HG02798 (cell line): ENCODE data around the gene STRA6.
"Not testable (repeated sequence)": the region's sequence is repeated elsewhere in the genome, so short reads cannot be mapped to it uniquely, and the experiment has no call there.

ENCODE experiments used
- ATAC-seq: cut with Tn5 transposase; IDR thresholded peaks from one replicate; pipeline ENCODE4 v1.9.1; 2021; ENCODE audit warnings: mild to moderate bottlenecking; ENCODE audit not compliant: unreplicated experiment, poor library complexity

The STRA6 gene

GRCh38 chr15:74170071-74170844 lies 32.3 kb downstream of the STRA6 start:
- ATAC-seq, result no peak

- no peak for ATAC-seq
Observed at GRCh38 chr15:74168711-74169126, 33.9 kb downstream of the STRA6 start.

DNA sequence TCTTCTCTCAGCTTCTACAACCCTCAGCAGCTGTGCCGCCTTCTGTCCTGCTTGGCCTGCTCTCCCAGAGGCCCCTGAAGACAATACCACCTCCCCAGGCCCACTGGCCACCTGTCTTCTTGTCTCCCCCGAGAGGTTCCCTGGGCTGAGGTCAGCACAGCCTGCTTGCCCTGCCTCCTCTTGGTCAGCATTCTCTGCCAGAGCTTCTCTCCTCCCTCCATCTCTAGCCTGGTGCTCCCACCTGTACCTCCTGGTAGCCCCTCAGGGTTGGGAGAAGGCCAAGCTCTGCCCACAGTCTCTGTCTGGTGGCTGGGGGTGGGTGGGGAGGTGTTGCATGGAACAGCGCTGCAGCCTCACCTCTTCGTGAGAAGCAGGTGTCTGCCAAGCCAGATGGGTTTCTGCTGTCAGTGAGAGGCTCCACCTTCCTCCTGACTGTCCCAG lies 34.7 kb downstream of the STRA6 start:
- ATAC-seq, result no peak

- ATAC-seq, result no peak
Observed at GRCh38 chr15:74165461-74165860, 37.1 kb downstream of the STRA6 start.

DNA sequence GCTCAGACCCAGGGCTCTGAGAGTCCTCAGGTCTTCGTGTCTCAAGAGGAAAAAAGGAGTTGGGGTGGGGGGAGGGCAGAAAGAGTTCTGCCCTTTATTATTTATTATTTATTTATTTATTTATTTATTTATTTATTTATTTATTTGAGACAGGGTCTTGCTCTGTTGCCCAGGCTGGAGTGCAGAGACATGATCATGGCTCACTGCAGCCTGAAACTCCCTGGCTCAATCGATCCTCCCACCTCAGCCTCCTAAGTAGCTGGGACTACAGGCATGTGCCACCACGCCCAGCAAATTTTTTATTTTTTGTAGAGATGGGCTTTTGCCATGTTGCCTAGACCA lies 40.4 kb downstream of the STRA6 start:
- not testable (repeated sequence) for ATAC-seq

DNA sequence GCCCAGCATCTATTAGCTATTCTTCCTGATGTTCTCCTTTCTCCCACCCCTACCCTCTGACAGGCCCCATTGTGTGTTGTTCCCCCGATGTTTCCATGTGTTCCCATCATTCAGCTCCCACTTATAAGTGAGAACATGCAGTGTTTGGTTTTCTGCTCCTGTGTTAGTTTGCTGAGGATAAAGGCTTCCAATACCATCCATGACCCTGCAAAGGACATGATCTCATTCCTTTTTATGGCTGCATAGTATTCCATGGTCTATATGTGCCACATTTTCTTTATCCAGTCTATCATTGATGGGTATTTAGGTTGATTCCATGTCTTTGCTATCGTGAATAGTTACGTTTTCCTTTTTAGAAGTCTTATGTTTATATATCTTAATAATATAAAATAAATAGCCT lies 42.2 kb downstream of the STRA6 start:
- ATAC-seq, result not testable (repeated sequence)

DNA sequence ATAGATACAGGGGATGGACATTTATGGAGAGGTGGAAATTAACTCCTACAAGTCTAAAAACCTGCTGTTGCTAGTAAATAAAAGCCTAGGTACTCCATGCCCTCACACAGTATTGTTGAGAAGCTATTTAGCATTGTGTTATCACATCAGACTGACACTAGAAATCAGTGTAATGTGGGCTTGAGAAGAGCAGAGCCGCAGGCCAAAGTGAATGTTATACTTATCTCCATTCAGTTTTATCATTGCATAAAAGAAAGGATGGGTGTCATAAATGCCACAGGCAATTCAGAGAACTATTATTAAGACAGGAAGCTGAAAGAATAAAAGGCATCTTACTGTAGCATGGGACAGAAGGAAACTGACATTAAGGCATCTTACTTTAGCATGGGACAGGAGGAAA lies 42.8 kb downstream of the STRA6 start:
- no peak for ATAC-seq

GRCh38 chr15:74158855-74159650 lies 43.5 kb downstream of the STRA6 start:
- peak; percentile 64 for ATAC-seq

- no peak for ATAC-seq
Observed at GRCh38 chr15:74157868-74158827, 44.4 kb downstream of the STRA6 start.

- no peak for ATAC-seq
Observed at GRCh38 chr15:74156678-74157411, 45.7 kb downstream of the STRA6 start.

DNA sequence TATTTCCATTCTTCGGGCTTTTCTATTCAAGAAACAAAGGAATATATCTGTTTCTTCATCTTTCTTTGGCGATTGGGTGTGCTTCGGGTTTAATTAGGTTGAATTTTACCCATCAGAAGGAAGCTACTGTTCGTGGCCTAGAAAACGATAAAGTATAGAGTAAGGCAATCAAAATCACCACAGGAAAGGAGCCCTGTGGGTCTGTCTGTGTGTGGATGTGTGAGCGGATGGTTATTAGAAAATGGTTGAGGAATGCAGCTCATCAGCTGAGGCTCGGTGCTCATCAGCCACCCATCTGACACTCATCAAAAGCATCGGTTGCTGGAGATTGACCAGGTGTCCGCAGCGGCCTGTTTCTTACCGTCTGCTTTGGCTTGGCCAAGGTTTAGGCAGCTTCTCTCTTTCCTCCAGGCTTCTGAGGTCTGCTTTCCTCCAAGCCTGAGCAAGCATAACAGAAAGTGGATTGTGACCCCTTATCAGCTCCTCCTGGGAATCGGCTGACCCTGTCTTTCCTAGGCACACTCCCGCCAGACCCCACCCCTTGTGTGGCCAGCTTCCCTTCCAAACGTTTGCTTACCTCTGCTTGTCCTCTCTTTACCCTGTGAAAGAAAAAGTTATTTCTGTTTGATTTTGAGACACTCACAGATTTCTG lies 46.7 kb downstream of the STRA6 start:
- no peak for ATAC-seq

DNA sequence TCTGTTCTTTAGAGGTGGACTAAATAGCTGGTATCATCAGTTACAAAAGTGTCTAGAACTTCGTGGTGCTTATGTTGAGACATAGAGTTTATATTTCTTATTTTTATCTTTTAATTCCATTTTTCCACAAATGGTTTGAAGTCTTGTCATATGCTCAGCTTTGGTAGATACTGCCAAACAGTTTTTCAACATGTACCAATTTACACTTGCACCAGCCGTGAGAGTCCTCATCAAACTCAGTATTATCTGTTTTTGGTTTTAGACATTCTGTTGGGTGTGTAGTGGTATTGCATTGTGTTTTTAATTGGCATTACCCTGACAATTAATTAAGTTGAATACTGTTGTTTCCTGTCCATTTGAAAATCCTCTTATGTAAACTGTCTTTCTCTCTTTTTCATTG lies 55.5 kb downstream of the STRA6 start:
- ATAC-seq, result no peak

GRCh38 chr15:74146277-74146800 lies 56.2 kb downstream of the STRA6 start:
- no peak for ATAC-seq

GRCh38 chr15:74144153-74144775 lies 58.3 kb downstream of the STRA6 start:
- ATAC-seq, result no peak

GRCh38 chr15:74141591-74141990 lies 61.0 kb downstream of the STRA6 start:
- ATAC-seq, result no peak

DNA sequence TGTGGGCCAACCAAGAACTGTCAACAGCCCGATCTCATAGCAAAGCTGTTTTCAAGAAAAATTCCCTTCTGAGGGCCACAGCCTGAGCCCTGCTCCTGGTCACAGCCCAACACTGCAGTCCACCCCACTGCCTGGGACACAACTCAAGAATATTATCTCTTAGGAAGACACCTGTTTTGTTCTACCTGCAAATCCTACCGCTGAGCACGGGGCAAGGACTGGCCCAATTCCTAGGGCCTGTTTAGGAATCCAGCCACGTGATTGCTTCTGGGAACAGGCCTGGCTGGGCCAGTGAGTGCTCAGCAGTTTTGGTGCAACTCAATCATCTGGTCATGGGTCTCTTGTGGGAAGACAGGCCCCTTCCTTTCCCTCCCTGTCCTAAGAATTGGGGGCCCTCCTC lies 63.9 kb downstream of the STRA6 start:
- ATAC-seq, result no peak

GRCh38 chr15:74137537-74137894 lies 65.1 kb downstream of the STRA6 start:
- ATAC-seq, result no peak

DNA sequence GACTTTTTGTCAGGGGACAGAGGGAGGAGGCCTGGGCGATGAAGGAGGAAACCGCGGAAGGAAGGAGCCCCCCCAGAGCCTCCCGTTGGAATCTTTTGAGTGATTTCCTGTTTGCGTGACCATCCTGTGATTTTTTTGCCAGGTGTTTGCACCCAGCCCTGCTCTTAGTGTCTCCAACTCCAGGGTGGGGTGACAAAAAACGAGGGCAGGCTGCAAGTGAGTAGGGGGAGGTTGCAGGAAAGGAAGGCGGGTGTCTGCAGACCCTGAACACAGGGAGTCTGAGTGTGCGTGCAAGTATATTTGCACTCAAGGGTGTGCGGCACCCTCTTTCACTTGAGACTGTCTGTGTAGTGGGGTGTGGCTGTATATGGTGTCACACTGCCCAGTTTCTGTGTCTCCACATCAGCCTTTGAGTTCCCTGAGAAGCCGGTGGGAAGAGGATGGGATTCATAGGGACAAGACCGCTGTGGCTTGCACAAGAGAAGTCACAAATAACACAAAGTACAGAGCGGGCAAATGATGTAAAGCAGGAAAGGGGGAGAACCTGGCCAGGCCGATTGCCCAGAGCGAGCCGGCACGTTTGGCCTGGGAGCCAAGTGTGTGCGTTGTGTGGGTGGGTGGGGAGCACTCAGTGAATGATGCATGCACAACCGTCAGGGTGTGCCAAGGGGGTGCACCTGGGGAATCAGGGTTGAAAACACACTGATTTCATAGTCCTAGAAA lies 65.6 kb downstream of the STRA6 start:
- ATAC-seq, result no peak
